Daoy (cell line): Measurements from ENCODE around the gene TPSB2. TPM values are rescaled to one million over a fixed set of nuclear protein-coding genes. Genes with fewer than 3 reads are reported as not detected.

ENCODE experiments used
- DNase-seq: peaks from one replicate; pipeline ENCODE4 v3.0.0-alpha.2; 2015; ENCODE audit warnings: low read depth
- total RNA-seq: library from RNA; depleted of rRNA; stranded (reverse); fragments of >200 nt; shearing (Covaris generic); gene quantifications from 2 replicates; pipeline ENCODE4 v1.2.3, GENCODE V29; 2014

TPSB2 gene
- total RNA-seq, 1 experiment from 2014 or later = not detected

DNA sequence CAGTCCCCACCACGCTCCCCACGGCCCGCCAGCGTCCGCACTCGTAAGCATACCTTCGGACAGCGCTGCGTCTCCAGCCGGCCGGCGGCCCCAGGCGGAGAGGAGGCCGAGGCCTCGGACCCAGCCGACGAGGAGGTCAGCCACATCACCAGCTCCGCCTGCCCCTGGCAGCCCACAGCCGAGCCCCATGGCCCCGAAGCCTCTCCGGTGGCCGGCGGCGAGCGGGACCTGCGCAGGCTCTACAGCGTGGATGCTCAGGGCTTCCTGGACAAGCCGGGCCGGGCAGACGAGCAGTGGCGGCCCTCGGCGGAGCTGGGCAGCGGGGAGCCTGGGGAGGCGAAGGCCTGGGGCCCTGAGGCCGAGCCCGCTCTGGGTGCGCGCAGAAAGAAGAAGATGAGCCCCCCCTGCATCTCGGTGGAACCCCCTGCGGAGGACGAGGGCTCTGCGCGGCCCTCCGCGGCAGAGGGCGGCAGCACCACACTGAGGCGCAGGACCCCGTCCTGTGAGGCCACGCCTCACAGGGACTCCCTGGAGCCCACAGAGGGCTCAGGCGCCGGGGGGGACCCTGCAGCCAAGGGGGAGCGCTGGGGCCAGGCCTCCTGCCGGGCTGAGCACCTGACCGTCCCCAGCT is 9.8 kb downstream of the TPSB2 start:
- no peak for DNase-seq

DNA sequence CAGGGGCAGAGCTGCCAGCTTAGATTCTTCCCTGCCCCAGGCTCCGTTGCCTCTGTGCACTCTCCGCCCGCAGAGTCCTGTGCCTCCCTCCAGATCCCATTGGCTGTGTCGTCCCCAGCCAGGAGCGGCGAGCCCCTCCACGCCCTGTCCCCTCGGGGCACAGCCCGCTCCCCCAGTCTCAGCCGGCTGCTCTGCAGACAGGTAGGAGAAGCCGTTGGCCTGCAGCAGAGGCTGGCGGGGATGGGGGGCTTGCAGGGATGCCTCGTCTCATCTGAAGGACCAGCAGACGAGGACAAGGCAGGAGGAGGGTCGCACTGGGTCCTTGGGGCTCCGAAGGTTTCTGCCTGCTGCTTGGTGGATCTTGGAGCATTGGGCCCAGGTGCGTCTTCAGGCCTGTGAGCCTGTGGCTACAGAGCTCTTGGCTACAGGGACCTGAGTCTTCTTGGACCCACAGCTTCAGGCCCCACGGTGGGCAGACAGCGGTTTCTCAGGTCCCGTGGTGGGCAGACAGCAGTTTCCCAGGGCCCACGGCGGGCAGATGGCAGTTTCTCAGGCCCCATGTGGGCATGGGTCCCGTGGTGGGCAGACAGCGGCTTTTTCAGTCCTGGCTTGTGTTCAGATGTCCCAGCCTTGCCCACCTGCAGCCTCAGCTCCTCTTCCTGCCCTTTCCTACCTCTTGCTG is 10.9 kb downstream of the TPSB2 start:
- DNase-seq = no peak

DNA sequence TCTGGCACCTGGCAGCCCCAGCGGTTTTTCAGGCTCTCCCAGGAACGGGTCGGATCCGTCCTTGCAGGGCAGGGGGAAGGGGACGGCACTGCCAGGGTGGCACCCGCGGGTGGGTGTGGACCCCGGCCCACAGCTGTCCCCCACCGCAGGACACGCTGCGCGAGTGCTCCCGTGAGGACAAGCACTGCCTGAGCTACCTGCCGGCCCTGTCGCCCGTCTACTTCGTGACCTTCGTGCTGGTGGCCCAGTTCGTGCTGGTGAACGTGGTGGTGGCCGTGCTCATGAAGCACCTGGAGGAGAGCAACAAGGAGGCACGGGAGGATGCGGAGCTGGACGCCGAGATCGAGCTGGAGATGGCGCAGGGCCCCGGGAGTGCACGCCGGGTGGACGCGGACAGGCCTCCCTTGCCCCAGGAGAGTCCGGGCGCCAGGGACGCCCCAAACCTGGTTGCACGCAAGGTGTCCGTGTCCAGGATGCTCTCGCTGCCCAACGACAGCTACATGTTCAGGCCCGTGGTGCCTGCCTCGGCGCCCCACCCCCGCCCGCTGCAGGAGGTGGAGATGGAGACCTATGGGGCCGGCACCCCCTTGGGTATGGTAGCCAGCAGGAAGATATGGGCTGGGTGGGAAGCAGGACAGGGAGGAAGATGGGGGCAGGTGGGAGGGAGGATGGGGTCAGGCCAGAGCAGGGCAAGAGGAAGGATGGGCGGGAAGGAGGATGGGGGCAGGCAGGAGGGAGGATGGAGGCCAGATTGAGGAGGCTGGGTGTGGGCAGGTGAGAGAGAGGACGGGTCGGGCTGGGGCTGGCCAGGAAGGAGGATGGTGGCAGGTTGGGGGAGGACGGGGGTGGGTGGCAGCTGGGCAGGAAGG is 11.7 kb downstream of the TPSB2 start:
- no peak for DNase-seq

DNA sequence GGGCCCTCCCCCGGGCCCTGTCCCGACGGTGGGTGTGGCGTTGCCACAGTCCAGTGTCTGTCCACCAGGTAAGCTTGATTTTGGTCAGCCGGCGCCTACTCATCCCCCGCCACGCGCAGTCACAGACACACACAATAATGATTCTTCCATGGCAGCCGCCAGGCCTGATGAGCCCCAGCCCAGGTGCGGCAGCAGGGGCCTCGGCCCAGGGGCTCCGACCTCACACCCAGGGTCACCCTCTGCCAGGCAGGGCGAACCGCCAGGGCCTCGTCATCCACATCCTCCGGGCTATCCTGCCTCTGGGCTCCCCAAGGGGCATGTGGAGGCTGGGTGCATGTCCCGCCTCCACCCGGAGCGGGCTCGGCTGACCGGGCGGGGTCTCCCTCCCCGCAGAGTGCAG is 12.5 kb downstream of the TPSB2 start:
- DNase-seq = no peak

DNA sequence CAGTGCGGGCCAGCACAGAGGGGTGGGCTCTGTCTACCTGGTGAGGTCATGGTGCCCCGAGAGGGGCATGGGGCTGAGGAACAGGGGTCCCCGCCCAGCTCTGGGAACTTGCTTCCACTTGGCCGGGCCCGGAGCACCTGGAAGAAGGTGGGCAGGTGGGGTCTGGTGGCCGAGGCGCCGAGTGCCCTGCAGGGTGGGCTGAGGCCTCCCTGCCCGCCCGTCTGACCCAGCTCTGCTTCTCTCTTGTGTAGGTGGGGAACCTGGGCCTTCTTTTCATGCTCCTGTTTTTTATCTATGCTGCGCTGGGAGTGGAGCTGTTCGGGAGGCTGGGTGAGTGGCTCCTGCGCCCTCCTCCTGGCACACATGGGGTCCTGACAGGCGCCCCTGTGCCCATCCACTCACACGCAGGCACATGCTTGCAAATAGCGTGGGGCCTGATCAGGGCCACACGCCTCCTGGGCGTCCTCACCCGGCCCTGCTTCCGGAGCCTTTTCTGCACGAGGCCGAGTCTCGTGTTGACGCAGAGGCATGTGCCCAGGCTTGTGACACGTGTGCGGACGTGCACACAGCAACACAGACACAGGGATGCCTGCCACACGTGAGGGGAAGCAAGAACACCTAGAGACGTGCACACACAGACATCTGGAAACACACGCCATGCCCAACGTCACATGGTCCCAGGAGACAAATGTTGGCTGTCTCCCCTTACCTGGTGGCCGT is 13.1 kb downstream of the TPSB2 start:
- no peak for DNase-seq

DNA sequence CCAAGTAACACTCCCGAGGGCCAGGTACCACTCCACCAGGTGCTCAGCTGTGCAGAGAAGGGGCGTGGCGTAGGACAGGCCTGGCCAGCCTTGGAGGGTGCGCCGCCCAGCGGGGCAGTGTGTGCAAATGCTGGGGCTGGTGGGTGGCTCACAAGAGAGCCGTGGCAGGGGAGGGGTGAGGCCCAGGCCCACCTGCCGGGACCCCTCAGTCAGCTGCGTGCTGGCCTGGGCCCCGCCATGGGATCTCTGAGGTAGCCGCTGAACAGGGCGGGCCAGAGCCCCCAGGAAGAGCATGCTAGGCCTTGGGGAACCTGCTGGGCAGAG is 13.7 kb downstream of the TPSB2 start:
- peak; percentile 40 for DNase-seq

DNA sequence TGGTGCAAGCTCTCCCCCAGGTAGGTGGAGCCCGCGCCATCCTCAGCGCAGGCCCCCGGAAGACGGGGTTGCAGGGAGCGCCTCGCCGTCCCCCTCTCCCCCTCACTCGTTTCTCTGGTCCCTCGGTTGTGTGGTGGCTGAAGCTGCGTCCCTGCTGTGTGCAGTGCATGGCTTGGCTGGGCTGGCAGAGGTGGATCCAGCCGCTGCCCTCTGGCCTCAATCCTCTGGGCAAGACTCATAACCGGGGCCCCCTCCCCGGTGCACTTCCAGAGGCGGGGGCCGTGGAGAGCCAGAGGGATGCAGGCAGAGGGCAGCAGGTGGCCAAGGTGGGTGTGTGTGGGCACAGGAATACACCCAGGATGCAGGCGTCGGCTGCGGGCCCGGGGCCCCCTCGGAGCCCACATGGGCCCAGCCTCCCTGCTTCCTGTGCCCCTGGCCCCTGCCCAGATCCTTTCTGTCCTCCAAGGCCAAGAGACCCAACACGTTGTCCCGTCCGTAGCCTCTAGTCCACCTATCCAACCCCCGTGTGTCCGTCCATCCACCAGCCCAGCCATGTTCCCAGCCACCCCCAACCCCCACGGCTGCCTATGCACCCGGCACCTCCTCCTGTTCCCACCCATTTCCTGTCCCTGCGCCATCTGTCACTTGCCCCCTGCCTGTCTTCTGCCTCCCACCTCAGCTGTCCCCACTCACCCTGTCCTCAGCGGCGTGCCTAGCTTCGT is 14.2 kb downstream of the TPSB2 start:
- DNase-seq = no peak

DNA sequence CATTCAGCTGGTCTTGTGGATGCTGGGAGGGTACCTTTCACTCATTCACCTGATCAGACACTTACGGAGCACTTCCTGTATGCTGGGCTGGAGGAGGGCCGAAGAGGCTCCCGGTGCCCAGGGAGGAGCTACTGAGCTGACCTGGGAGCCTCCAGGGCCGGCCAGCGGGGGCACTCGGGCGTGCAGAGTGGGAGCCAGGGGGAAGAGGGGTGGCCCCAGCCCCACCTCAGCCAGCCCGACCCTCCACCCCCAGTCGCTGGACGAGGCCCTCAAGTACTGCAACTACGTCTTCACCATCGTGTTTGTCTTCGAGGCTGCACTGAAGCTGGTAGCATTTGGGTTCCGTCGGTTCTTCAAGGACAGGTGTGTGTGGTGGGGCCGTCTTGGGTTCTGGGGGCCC is 15.3 kb downstream of the TPSB2 start:
- no peak for DNase-seq

DNA sequence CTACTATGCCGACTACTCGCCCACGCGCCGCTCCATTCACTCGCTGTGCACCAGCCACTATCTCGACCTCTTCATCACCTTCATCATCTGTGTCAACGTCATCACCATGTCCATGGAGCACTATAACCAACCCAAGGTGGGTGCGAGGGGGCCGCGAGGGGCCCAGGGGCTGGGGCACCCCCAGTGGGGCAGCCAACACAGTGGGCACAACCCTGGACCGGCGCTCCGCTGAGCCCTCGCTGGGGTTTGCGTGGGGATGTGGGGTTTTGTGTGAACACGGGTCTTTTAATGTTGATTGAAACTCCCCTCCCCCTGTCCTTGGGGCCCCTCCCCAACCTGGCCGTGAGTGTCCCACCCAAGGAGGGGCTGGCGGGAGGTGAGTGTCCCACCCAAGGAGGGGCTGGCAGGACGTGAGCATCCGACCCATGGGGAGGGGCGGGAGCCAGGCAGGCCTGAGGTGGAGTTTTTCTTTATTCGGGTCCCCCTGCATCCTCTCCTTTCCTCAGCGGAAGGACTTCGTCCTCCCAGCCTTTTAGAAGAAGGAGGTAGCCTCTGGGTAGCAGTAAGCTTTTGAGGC is 16.1 kb downstream of the TPSB2 start:
- DNase-seq = no peak

DNA sequence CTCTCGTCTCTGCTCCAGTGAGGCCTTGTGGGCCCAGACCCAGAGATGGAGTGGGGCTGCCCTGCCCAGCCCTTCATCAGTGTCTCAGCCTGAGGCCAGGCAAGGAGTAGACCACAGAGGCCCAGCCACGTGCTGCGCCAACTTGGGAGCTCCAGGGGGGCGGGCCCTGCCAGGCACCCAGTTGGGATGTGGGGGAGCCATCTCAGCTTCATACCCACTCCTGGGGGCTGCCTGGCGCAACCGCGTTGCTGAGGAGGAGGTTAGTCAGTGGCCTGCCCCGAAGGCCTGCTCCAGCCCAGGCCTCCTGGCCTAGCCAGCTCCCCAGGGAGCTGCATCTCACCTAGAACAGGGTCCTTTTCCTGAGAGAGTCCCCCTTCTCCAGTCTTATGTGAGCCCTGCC is 16.8 kb downstream of the TPSB2 start:
- DNase-seq = no peak

DNA sequence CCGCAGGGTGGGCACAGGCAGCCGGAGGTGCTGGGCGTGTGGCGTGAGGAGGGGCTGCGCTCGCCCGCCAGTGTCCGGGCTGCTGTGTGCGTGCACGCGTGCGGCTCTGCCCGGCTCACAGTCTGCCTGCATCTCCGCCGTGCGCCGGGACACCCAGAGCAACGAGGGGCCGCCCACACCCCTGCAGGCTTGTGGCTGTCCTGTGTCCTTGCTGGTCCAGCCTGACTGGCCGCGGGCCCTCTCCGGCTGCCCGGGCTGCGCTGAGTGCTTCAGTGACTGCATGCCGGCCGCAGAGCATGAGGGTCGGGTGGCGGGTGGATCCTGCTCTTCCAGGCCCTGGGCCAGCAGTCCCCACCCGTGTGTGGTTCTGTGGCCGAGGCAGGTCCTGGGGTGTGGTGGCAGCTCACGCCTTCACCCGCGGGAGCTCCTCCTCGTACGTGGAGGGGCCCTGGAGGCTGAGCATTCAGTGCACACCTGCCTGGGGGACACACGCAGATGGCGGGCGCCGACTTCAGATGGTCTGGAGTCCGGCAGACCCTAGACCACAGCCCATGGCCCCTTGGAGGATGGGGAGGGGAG is 17.3 kb downstream of the TPSB2 start:
- no peak for DNase-seq

DNA sequence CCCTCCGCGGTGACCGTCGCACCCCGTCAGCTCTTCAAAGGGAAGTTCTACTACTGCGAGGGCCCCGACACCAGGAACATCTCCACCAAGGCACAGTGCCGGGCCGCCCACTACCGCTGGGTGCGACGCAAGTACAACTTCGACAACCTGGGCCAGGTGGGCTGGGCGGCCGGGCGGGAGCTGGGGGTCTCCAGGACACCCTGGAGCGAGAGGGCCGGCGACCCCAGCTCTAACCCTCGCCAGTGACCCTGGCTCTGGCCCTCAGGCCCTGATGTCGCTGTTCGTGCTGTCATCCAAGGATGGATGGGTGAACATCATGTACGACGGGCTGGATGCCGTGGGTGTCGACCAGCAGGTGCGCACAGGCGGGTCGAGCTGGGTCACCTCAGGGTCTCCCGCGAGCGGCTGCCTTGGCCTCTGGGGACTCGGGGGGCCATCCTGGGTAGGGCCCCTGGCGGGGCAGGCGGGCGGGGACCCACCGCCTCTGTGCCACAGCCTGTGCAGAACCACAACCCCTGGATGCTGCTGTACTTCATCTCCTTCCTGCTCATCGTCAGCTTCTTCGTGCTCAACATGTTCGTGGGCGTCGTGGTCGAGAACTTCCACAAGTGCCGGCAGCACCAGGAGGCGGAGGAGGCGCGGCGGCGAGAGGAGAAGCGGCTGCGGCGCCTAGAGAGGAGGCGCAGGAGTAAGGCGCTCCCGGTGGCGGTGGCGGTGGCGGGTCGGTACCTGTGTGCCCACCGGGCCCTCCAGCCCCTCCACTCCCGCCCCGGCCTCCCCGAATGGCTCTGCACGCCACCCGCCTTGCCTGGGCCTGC is 18.3 kb downstream of the TPSB2 start:
- DNase-seq = no peak

DNA sequence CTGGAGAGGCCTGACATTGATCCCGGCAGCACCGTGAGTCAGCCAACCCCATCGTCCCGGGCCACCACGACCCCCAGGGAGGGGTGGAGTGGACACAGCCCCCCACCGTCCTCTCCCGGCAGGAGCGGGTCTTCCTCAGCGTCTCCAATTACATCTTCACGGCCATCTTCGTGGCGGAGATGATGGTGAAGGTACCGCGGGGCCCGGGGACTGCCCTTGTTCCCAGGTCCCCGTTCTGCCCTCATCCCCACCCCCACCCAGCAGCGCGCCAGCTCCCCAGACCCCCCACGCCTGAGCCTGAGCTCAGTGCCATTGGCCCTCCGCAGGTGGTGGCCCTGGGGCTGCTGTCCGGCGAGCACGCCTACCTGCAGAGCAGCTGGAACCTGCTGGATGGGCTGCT is 19.5 kb downstream of the TPSB2 start:
- no peak for DNase-seq

DNA sequence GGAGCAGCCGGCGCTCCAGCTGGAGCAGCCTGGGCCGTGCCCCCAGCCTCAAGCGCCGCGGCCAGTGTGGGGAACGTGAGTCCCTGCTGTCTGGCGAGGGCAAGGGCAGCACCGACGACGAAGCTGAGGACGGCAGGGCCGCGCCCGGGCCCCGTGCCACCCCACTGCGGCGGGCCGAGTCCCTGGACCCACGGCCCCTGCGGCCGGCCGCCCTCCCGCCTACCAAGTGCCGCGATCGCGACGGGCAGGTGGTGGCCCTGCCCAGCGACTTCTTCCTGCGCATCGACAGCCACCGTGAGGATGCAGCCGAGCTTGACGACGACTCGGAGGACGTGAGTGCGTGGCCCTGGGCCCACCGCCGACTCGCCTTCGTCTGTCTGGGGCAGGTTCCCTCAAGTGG is 20.9 kb downstream of the TPSB2 start:
- no peak for DNase-seq

DNA sequence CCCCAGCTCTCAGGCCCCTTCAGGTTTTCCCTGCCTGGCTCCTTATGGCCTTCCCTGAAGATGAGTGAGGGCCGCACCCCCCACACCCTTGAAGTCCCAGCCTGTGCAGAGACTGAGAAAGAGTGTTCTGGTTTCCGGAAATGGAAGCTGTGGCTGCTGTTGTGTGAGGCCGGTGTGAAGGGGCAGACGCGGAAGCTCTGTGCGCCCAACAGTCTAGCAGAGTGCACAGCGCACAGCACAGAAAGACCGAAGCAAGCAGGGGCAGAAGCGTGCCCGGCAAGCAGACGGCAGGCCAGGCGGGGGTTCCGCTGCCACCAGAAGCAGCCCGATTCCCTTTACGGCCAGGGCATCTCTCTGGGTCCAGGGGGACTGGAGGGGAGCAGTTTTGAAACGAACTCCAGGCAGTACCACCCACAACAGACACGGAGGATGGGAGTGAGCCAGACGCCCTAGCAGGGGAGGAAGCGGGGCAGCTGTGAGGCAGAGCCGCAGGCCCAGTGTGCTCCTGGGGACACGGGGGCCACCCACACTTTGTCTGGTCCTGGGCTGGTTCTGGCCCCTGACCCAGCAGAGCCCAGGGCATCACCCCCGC is 21.6 kb downstream of the TPSB2 start:
- DNase-seq = no peak

DNA sequence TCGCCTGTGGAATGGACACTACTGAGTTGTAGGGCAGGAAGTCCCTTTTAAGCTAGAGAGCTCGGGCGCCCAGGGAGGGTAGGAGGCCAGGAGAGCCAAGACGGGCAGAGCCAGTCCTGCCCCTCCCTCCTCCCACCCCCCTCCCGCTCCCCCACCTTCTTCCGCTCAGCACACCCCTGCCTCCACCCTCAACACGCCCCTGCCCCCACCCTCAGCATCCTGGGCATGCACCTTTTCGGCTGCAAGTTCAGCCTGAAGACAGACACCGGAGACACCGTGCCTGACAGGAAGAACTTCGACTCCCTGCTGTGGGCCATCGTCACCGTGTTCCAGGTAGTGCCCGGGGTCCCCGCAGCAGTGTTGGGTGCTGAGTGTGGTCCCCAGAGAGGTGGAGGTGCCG is 23.2 kb downstream of the TPSB2 start:
- DNase-seq = no peak

DNA sequence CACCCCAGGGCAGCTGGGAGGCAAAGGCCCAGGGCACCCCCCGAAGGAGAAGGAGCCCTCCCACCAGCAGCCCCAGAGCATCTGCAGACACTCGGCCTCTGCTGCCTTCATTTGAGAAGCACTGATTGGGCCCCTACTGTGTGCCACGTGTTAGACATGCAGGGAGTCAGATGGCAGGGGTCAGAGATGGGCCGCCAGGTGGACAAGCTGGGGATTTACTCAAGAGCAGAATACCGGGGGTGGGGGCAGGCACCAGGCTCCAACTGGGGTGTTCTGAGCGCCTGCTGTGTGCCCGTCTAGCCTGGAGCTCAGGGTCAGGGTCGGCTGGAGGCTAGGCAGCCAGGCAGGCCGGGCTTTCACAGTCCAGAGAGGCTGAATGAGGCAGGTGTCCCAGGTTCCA is 23.7 kb downstream of the TPSB2 start:
- DNase-seq = no peak

DNA sequence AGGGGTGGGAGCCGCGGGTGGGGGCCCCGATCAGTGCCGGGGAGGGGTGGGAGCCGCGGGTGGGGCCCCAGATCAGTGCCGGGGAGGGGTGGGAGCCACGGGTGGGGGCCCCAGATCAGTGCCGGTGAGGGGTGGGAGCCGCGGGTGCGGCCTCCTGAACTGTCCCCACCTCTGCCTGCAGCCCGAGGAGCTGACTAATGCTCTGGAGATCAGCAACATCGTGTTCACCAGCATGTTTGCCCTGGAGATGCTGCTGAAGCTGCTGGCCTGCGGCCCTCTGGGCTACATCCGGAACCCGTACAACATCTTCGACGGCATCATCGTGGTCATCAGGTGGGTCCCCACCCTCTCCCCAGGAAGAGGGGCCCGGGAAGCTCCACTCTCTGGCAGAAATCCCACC is 25.1 kb downstream of the TPSB2 start:
- DNase-seq = no peak

DNA sequence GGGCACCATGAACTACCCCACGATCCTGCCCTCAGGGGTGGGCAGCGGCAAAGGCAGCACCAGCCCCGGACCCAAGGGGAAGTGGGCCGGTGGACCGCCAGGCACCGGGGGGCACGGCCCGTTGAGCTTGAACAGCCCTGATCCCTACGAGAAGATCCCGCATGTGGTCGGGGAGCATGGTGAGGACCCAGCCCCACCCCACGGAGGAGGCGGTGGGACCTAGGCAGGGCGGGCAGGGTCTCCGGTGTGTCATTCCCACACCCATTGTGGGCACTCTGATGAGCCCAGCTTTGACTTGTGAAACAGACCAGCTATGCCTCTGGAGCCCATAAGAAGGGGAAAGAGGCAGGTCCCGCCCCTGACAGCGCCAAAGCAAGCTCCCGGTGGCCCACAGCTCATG is 27.7 kb downstream of the TPSB2 start:
- no peak for DNase-seq

DNA sequence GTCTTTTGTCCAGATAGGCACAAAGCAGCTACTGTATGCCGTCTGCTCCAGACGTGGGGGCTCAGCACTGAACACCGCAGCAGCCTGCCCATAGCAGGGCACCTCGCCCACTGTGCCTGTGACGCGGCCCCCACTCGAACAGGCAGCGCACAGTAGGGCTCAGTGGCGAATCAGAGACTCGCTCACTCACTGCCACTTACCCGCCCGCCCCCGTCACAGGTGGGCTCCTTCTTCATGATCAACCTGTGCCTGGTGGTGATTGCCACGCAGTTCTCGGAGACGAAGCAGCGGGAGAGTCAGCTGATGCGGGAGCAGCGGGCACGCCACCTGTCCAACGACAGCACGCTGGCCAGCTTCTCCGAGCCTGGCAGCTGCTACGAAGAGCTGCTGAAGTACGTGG is 28.5 kb downstream of the TPSB2 start:
- DNase-seq = no peak
